HCT116 (cell line): ENCODE measurements around the gene NDRG3. TPM values are rescaled to one million over a fixed set of nuclear protein-coding genes. Genes with fewer than 3 reads are reported as not detected.

Experiments
- ATAC-seq: fragments of 200-7000 bp; cut with Tn5 transposase; 2 replicates; pipeline ENCODE4 v1.9.1; 2020; ENCODE audit warnings: mild to moderate bottlenecking, moderate library complexity
- BruUV-seq: library from RNA; stranded (reverse); fragments of 400-500 nt; replicated peaks from 2 replicates; lab custom pipeline; 2021; lab: Mats Ljungman, UMichigan
- CTCF ChIA-PET: fragments of 300-600 bp; sonication (Branson Sonifier 250); formaldehyde crosslinking; loops from one replicate; lab custom pipeline; 2021; ENCODE audit warnings: antibody characterized with exemption; lab: Charles Lee
- POLR2A ChIA-PET: fragments of 300-600, 350-600 bp; sonication (Branson Sonifier 250); formaldehyde crosslinking; loops from one replicate; lab custom pipeline; 2021; ENCODE audit warnings: antibody characterized with exemption; lab: Charles Lee
- RAD21 ChIA-PET, 2 experiments: fragments of 300-600 bp; sonication (Branson Sonifier 250); formaldehyde crosslinking; loops; one replicate each; lab custom pipeline; 2023; ENCODE audit warnings: low total read pairs in 2 of 2; ENCODE audit not compliant: uncharacterized antibody in 2 of 2, unreplicated experiment in 2 of 2, low non-redundant PET in 1 of 2; lab: Charles Lee
- DNase-seq: peaks from one replicate; pipeline ENCODE4 v3.0.0-alpha.2; 2010; ENCODE audit warnings: low read depth, low spot score
- H2AFZ ChIP-seq: fragments of 200-600 bp; shearing (Covaris generic), sonication (generic); 2 replicates; pipeline ENCODE4 v1.6.1; 2017; ENCODE audit warnings: low read depth, mixed run types, mixed read lengths, antibody characterized with exemption, low read length; ENCODE audit not compliant: poor library complexity, severe bottlenecking
- H3K27ac ChIP-seq: 2 replicates; pipeline ENCODE4 v1.5.1; 2012; ENCODE audit warnings: low read depth, low read length
- H3K27me3 ChIP-seq: fragments of 200-600 bp; sonication (generic); 2 replicates; pipeline ENCODE4 v1.6.1; 2016; ENCODE audit warnings: mixed run types, low read length, mixed read lengths; ENCODE audit not compliant: insufficient read depth
- H3K36me3 ChIP-seq, 2 experiments: fragments of 200-500 bp in 1 of 2; fragments of 200-600 bp in 1 of 2; sonication (Bioruptor generic) in 1 of 2; sonication (generic) in 1 of 2; 2 replicates each; pipeline versions ENCODE4 v1.5.1 to v1.6.1; 2014 to 2016; ENCODE audit warnings: low read length in 2 of 2, inconsistent platforms in 1 of 2, mixed read lengths in 1 of 2, mixed run types in 1 of 2; ENCODE audit not compliant: insufficient read depth in 2 of 2, control insufficient read depth in 1 of 2
- H3K4me1 ChIP-seq, 2 experiments: fragments of 200-600 bp in 1 of 2; sonication (generic) in 1 of 2; 2 replicates each; pipeline versions ENCODE4 v1.5.1 to v1.6.1; 2012 to 2017; ENCODE audit warnings: low read length in 2 of 2, inconsistent platforms in 1 of 2, mild to moderate bottlenecking in 1 of 2, mixed read lengths in 1 of 2, mixed run types in 1 of 2, moderate library complexity in 1 of 2; ENCODE audit not compliant: insufficient read depth in 2 of 2, control insufficient read depth in 1 of 2
- H3K4me2 ChIP-seq: fragments of 200-600 bp; sonication (generic); 2 replicates; pipeline ENCODE4 v1.6.1; 2017; ENCODE audit warnings: mixed run types, low read length, mixed read lengths
- H3K4me3 ChIP-seq, 2 experiments: fragments of 200-600 bp in 1 of 2; sonication (generic) in 1 of 2; replicated peaks in 1 of 2; 2 replicates each; pipeline ENCODE4 v1.5.1; 2011 to 2016; ENCODE audit warnings: low read length in 2 of 2, control low read depth in 1 of 2, low read depth in 1 of 2, mild to moderate bottlenecking in 1 of 2, mixed read lengths in 1 of 2, mixed run types in 1 of 2
- H3K79me2 ChIP-seq: fragments of 200-600 bp; sonication (generic); 2 replicates; pipeline ENCODE4 v1.6.1; 2017; ENCODE audit warnings: mild to moderate bottlenecking, mixed run types, low read length, moderate library complexity, mixed read lengths; ENCODE audit not compliant: insufficient read depth
- H3K9ac ChIP-seq: fragments of 200-600 bp; sonication (generic); 2 replicates; pipeline ENCODE4 v1.6.1; 2016; ENCODE audit warnings: low read length, mixed read lengths
- H3K9me2 ChIP-seq: fragments of 200-600 bp; sonication (generic), shearing (Covaris generic); 2 replicates; pipeline ENCODE4 v1.6.1; 2017; ENCODE audit warnings: mixed run types, mild to moderate bottlenecking, moderate library complexity; ENCODE audit not compliant: insufficient read depth
- H3K9me3 ChIP-seq, 2 experiments: fragments of 200-500 bp in 1 of 2; fragments of 200-600 bp in 1 of 2; sonication (Bioruptor generic) in 1 of 2; sonication (generic) in 1 of 2; 2 replicates each; pipeline ENCODE4 v1.6.1; 2014 to 2017; ENCODE audit warnings: low read length in 2 of 2, mixed read lengths in 2 of 2, inconsistent platforms in 1 of 2, low read depth in 1 of 2, mild to moderate bottlenecking in 1 of 2, mixed run types in 1 of 2, moderate library complexity in 1 of 2; ENCODE audit not compliant: control insufficient read depth in 1 of 2, insufficient read depth in 1 of 2
- H4K20me1 ChIP-seq: fragments of 200-600 bp; sonication (generic), shearing (Covaris generic); 2 replicates; pipeline ENCODE4 v1.6.1; 2017; ENCODE audit warnings: mixed run types, mild to moderate bottlenecking, moderate library complexity; ENCODE audit not compliant: insufficient read depth
- ATF3 ChIP-seq: IDR thresholded peaks from 2 replicates; pipeline ENCODE4 v1.6.1; 2012
- CBX3 ChIP-seq: IDR thresholded peaks from 2 replicates; pipeline ENCODE4 v1.6.1; 2012; ENCODE audit warnings: low read depth
- EGR1 ChIP-seq: IDR thresholded peaks from 2 replicates; pipeline ENCODE4 v1.6.1; 2012; ENCODE audit warnings: low read depth
- ELF1 ChIP-seq: IDR thresholded peaks from 2 replicates; pipeline ENCODE4 v1.6.1; 2012; ENCODE audit warnings: low read depth, borderline replicate concordance
- EZH2 ChIP-seq: fragments of 200-600 bp; sonication (generic); IDR thresholded peaks from 2 replicates; pipeline ENCODE4 v1.6.1; 2017; ENCODE audit warnings: antibody characterized with exemption, mixed run types
- FOSL1 ChIP-seq: IDR thresholded peaks from 2 replicates; pipeline ENCODE4 v1.6.1; 2012; ENCODE audit warnings: low read depth
- JUND ChIP-seq: IDR thresholded peaks from 2 replicates; pipeline ENCODE4 v1.6.1; 2012
- POLR2A ChIP-seq: IDR thresholded peaks from 2 replicates; pipeline ENCODE4 v1.7.0; 2011; ENCODE audit warnings: borderline replicate concordance; ENCODE audit not compliant: insufficient read depth, insufficient read length; ENCODE audit errors: extremely low read depth
- RAD21 ChIP-seq: IDR thresholded peaks from 2 replicates; pipeline ENCODE4 v1.6.1; 2012; ENCODE audit warnings: low read depth, mild to moderate bottlenecking
- REST ChIP-seq: IDR thresholded peaks from 2 replicates; pipeline ENCODE4 v1.6.1; 2012; ENCODE audit warnings: low read depth
- SIN3A ChIP-seq: IDR thresholded peaks from 2 replicates; pipeline ENCODE4 v1.6.1; 2012; ENCODE audit warnings: low read depth
- SP1 ChIP-seq: IDR thresholded peaks from 2 replicates; pipeline ENCODE4 v1.6.1; 2012; ENCODE audit warnings: low read depth
- TCF7L2 ChIP-seq: IDR thresholded peaks from 2 replicates; pipeline ENCODE4 v1.7.0; 2011; ENCODE audit warnings: borderline replicate concordance, inconsistent platforms; ENCODE audit not compliant: insufficient read depth, insufficient read length; ENCODE audit errors: extremely low read depth
- ZFX ChIP-seq: fragments of 450-650 bp; IDR thresholded peaks from 2 replicates; pipeline ENCODE4 v1.6.1; 2017
- intact Hi-C: fragments of 100-400 bp; cut with micrococcal nuclease; formaldehyde crosslinking; loops from 2 replicates; pipeline ENCODE4 v1.10.0; 2022
- total RNA-seq: library from RNA; stranded (reverse); gene quantifications from one replicate; pipeline ENCODE4 v1.2.1, GENCODE V29; 2021; ENCODE audit not compliant: unreplicated experiment

Gene NDRG3
- total RNA-seq, 1 experiment from 2014 or later: 29.3 TPM

GRCh38 chr20:36688630-36689029, 57.3 kb downstream of the NDRG3 start:
- Histone ChIP-seq H3K4me2 (no peak overlapping the region), H3K9ac (no peak overlapping the region), H3K9me2 (no peaks in the 10 kb centered on the region), H3K4me3 (no peak overlapping the region), H3K36me3 (no peaks in the 10 kb centered on the region), H3K79me2 (no peaks in the 10 kb centered on the region), H3K27me3 (no peaks in the 10 kb centered on the region), H3K27ac (no peak overlapping the region), H3K9me3 (no peaks in the 10 kb centered on the region), H4K20me1 (no peaks in the 10 kb centered on the region), H2AFZ (no peak overlapping the region), H3K4me1 (no peaks in the 10 kb centered on the region)
- no TSS peak for BruUV-seq
- ChIA-PET POLR2A (no interaction called here), RAD21 (no interaction called here), CTCF (no interaction called here)
- TF ChIP-seq SIN3A (no peak), ZFX (no peak), ATF3 (no peak), EZH2 (no peak), SP1 (no peak), ELF1 (no peak), REST (no peak), JUND (no peak), POLR2A (no peak), FOSL1 (no peak), EGR1 (no peak), CBX3 (no peak), RAD21 (no peak), TCF7L2 (no peak)
- ATAC-seq (no peak), DNase-seq (no peak)
- intact Hi-C loops: no loop called here
